WTC11 (cell line): ENCODE measurements around the gene TTI1.

Experiments
- ATF2 ChIP-seq: sonication (generic); formaldehyde crosslinking; IDR thresholded peaks from 2 replicates; pipeline ENCODE4 v1.8.1; 2022; ENCODE audit warnings: low read depth, missing genetic modification reagents, borderline replicate concordance
- CBFB ChIP-seq: sonication (generic); formaldehyde crosslinking; IDR thresholded peaks from 2 replicates; pipeline ENCODE4 v1.8.1; 2022; ENCODE audit warnings: mild to moderate bottlenecking, low read depth, missing genetic modification reagents
- CTCF ChIP-seq: fragments of 200-600 bp; IDR thresholded peaks from 2 replicates; pipeline ENCODE4 v1.8.0; 2022; ENCODE audit warnings: antibody characterized with exemption
- JUN ChIP-seq: sonication (generic); formaldehyde crosslinking; IDR thresholded peaks from 2 replicates; pipeline ENCODE4 v1.8.0; 2023; ENCODE audit warnings: mild to moderate bottlenecking, missing genetic modification reagents
- NR2C2 ChIP-seq: sonication (generic); formaldehyde crosslinking; IDR thresholded peaks from 2 replicates; pipeline ENCODE4 v1.8.0; 2022; ENCODE audit warnings: mild to moderate bottlenecking, missing genetic modification reagents
- NR3C1 ChIP-seq: sonication (generic); formaldehyde crosslinking; conservative IDR thresholded peaks from 2 replicates; pipeline ENCODE4 v1.8.1; 2023; ENCODE audit warnings: low read depth, mild to moderate bottlenecking, missing genetic modification reagents
- TCF7 ChIP-seq: sonication (generic); formaldehyde crosslinking; IDR thresholded peaks from 2 replicates; pipeline ENCODE4 v1.8.0; 2022; ENCODE audit warnings: mild to moderate bottlenecking, low read depth, missing genetic modification reagents, moderate library complexity
- ZNF512 ChIP-seq: sonication (generic); formaldehyde crosslinking; IDR thresholded peaks from 2 replicates; pipeline ENCODE4 v1.8.1; 2022; ENCODE audit warnings: missing genetic modification reagents, borderline replicate concordance
- TF ChIP-seq, protein P1 (sequence below): sonication (generic); formaldehyde crosslinking; IDR thresholded peaks from 2 replicates; pipeline ENCODE4 v1.8.1; 2022; ENCODE audit warnings: mild to moderate bottlenecking, missing genetic modification reagents, moderate library complexity, borderline replicate concordance

- TF ChIP-seq NR2C2 (no peak), CTCF (no peak), TCF7 (CRISPR knock-in tag) (no peak), CBFB (no peak), ATF2 (CRISPR knock-in tag) (no peak), JUN (no peak), ZNF512 (CRISPR knock-in tag) (no peak), NR3C1 (CRISPR knock-in tag) (no peak)
- TF ChIP-seq, protein P1, sequence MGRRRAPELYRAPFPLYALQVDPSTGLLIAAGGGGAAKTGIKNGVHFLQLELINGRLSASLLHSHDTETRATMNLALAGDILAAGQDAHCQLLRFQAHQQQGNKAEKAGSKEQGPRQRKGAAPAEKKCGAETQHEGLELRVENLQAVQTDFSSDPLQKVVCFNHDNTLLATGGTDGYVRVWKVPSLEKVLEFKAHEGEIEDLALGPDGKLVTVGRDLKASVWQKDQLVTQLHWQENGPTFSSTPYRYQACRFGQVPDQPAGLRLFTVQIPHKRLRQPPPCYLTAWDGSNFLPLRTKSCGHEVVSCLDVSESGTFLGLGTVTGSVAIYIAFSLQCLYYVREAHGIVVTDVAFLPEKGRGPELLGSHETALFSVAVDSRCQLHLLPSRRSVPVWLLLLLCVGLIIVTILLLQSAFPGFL (CRISPR knock-in tag): no peak
These were observed 33.6 kb downstream of the TTI1 start for GRCh38 chr20:37999526-38000263.
